ENCODE data around the gene CTSE.

The CTSE gene

DNA sequence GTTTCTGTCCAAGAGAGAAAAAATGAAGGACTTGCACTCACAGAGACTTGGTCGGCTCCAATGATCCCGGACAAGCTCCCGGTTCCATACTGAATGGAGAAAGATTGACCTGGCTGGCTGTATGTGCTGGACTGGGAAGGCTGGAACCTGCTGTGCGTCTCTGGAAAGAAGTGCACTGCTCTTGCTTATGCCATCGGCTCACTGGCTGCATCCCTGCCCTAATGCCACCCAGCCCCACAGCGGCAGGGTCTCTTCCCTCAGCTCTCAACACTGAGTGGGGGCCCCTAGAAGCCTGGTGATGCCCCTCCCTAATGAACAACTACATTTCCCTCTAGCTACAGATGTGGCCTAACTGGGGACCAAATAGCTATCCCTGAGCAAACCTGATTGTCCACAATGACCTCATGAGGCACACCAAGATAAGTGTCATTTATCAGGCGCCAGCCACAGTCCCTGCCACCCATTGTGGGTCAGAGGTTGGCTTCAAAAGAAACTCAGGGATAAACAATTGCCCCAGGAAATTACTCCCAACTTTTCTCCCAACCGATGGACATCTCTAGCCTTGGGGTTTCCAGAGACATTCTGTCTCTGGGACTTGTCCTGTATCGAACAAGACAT is 2.6 kb downstream of the CTSE start:
- peaks cover 2% of the 10 kb centered on the region for H3K27me3 ChIP-seq (replicated peaks; ENCODE audit: control insufficient read depth, insufficient read depth, low read length)
- DNase-seq (ENCODE audit: extremely low read depth, insufficient read length) = no peak
- H3K36me3 ChIP-seq (ENCODE audit: control insufficient read depth, insufficient read depth, low read length) = no peaks in the 10 kb centered on the region
- H3K4me3 ChIP-seq (replicated peaks; ENCODE audit: low read depth, low read length) = no peak overlapping the region
- TF ChIP-seq CTCF (IDR thresholded peaks at IDR 0.05; ENCODE audit: insufficient read depth, low read length, poor library complexity, severe bottlenecking) = no peak

GRCh38 chr1:206020393-206021007 is 3.2 kb downstream of the CTSE start:
- no peak for DNase-seq (ENCODE audit: extremely low read depth, insufficient read length)
- no peak overlapping the region for H3K4me3 ChIP-seq (replicated peaks; ENCODE audit: low read depth, low read length)
- no peak for TF ChIP-seq CTCF (IDR thresholded peaks at IDR 0.05; ENCODE audit: insufficient read depth, low read length, poor library complexity, severe bottlenecking)
- no peaks in the 10 kb centered on the region for H3K36me3 ChIP-seq (ENCODE audit: control insufficient read depth, insufficient read depth, low read length)
- H3K27me3 ChIP-seq (replicated peaks; ENCODE audit: control insufficient read depth, insufficient read depth, low read length) = peaks cover 2% of the 10 kb centered on the region

DNA sequence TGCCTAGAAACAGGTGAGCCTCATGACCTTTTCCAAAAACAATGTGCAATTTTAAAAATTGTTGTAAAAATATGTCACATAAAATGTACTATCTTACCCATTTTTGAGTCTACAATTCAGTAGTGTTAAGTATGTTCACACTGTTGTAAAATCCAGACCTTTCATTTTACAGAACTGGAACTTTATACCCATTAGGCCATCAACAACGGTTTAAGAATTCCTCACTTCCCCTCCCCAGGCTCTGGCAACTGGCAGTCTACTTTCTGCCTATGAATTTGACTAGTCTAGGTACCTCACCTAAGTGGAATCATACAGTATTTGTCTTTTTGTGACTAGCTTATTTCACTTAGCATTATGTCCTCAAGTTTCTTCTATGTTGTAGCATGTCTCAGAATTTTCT is 8.6 kb downstream of the CTSE start:
- DNase-seq (ENCODE audit: extremely low read depth, insufficient read length) = no peak

GRCh38 chr1:206014601-206015000 is 9.1 kb downstream of the CTSE start:
- DNase-seq (ENCODE audit: extremely low read depth, insufficient read length) = no peak
- Histone ChIP-seq H3K27me3 (replicated peaks; ENCODE audit: control insufficient read depth, insufficient read depth, low read length) (no peaks in the 10 kb centered on the region), H3K36me3 (ENCODE audit: control insufficient read depth, insufficient read depth, low read length) (no peaks in the 10 kb centered on the region), H3K4me3 (replicated peaks; ENCODE audit: low read depth, low read length) (no peak overlapping the region)
- TF ChIP-seq CTCF (IDR thresholded peaks at IDR 0.05; ENCODE audit: insufficient read depth, low read length, poor library complexity, severe bottlenecking) = no peak

More for the DNA sequence above, 8.6 kb downstream of the CTSE start:
- Histone ChIP-seq H3K36me3 (ENCODE audit: control insufficient read depth, insufficient read depth, low read length) (no peaks in the 10 kb centered on the region), H3K4me3 (replicated peaks; ENCODE audit: low read depth, low read length) (no peak overlapping the region), H3K27me3 (replicated peaks; ENCODE audit: control insufficient read depth, insufficient read depth, low read length) (no peaks in the 10 kb centered on the region)
- TF ChIP-seq CTCF (IDR thresholded peaks at IDR 0.05; ENCODE audit: insufficient read depth, low read length, poor library complexity, severe bottlenecking) = no peak

- Histone ChIP-seq H3K36me3 (ENCODE audit: control insufficient read depth, insufficient read depth, low read length) (no peaks in the 10 kb centered on the region), H3K4me3 (replicated peaks; ENCODE audit: low read depth, low read length) (no peak overlapping the region), H3K27me3 (replicated peaks; ENCODE audit: control insufficient read depth, insufficient read depth, low read length) (no peaks in the 10 kb centered on the region)
- no peak for TF ChIP-seq CTCF (IDR thresholded peaks at IDR 0.05; ENCODE audit: insufficient read depth, low read length, poor library complexity, severe bottlenecking)
- no peak for DNase-seq (ENCODE audit: extremely low read depth, insufficient read length)
Measured at GRCh38 chr1:206013026-206013795, 10.5 kb downstream of the CTSE start.
